RWPE1 (cell line): ENCODE measurements around the gene ACAA1.

Experiments used
- CTCF ChIA-PET: fragments of 350-600 bp; sonication (Branson Sonifier 250); formaldehyde crosslinking; extraction: SDS; loops from one replicate; lab custom pipeline; 2021; lab: Yijun Ruan, JAX
- POLR2A ChIA-PET: fragments of 400-600 bp; formaldehyde crosslinking; extraction: SDS; loops from one replicate; lab custom pipeline; 2020; ENCODE audit warnings: antibody characterized with exemption; ENCODE audit not compliant: low non-redundant PET; lab: Yijun Ruan, JAX
- DNase-seq: peaks from one replicate; pipeline ENCODE4 v3.0.0; 2012; ENCODE audit warnings: low spot score
- H3K27ac ChIP-seq: fragments of 450-650 bp; 2 replicates; pipeline ENCODE4 v1.5.1; 2017
- CTCF ChIP-seq: fragments of 450-650 bp; conservative IDR thresholded peaks from 2 replicates; pipeline ENCODE4 v1.5.1; 2017; ENCODE audit warnings: low read depth, mild to moderate bottlenecking

The ACAA1 gene

GRCh38 chr3:38168151-38169026 lies 31.5 kb upstream of the ACAA1 start:
- ChIA-PET CTCF (no interaction called here), POLR2A (no interaction called here)
- peak; percentile 26 for DNase-seq
- no peak overlapping the region for H3K27ac ChIP-seq
- no peak for TF ChIP-seq CTCF

GRCh38 chr3:38167591-38167990 lies 30.7 kb upstream of the ACAA1 start:
- no peak for TF ChIP-seq CTCF
- DNase-seq: no peak
- no peak overlapping the region for H3K27ac ChIP-seq
- ChIA-PET CTCF (interaction anchor here (0.7 kb wide), 1 partner anchor 79 kb away, joined by 7 read pairs; no protein-coding TSS in a partner anchor), POLR2A (no interaction called here)

GRCh38 chr3:38165722-38166387 lies 28.9 kb upstream of the ACAA1 start:
- POLR2A ChIA-PET: interaction anchor here (0.7 to 0.8 kb wide), 3 partner anchors 11 to 869 kb away, joined by 3 to 12 read pairs (median 3); no protein-coding TSS in a partner anchor
- H3K27ac ChIP-seq: peak overlapping the region; percentile 95
- peak; percentile 38 for DNase-seq
- no peak for TF ChIP-seq CTCF
- CTCF ChIA-PET: interaction anchor here (0.6 kb wide), 1 partner anchor 253 kb away, joined by 5 read pairs; no protein-coding TSS in a partner anchor

GRCh38 chr3:38164952-38165721 lies 28.2 kb upstream of the ACAA1 start, which contains the start of gene OXSR1:
OXSR1 (plus strand) TSS chr3:38165537; CDS start chr3:38165877, 340 bp downstream.
- POLR2A ChIA-PET: interaction anchor here (0.6 to 1.1 kb wide), 4 partner anchors 10 to 135 kb away, joined by 3 to 6 read pairs (median 4); partner anchors contain the start of gene ACAA1
- peak; percentile 94 for DNase-seq
- no peak for TF ChIP-seq CTCF
- H3K27ac ChIP-seq: peak within 1 kb of the TSS; percentile 95
- CTCF ChIA-PET: interaction anchor here (0.6 kb wide), 1 partner anchor 252 kb away, joined by 5 read pairs; no protein-coding TSS in a partner anchor

- ChIA-PET POLR2A (interaction anchor here (0.6 to 1.1 kb wide), 2 partner anchors 21 to 28 kb away, joined by 4 to 6 read pairs; partner anchors contain the start of gene ACAA1), CTCF (no interaction called here)
- DNase-seq: no peak
- TF ChIP-seq CTCF: no peak
- H3K27ac ChIP-seq: peak overlapping the region; percentile 95
Measured at GRCh38 chr3:38164643-38164951, 27.7 kb upstream of the ACAA1 start.
